WTC11 (cell line): Measurements from ENCODE around the gene YTHDF1.

ENCODE experiments used
- ESRRA ChIP-seq: sonication (generic); formaldehyde crosslinking; IDR thresholded peaks from 2 replicates; pipeline ENCODE4 v1.8.1; 2022; ENCODE audit warnings: mild to moderate bottlenecking, missing genetic modification reagents, borderline replicate concordance
- TF ChIP-seq, protein P1 (sequence below): fragments of 200-600 bp; IDR thresholded peaks from 2 replicates; pipeline ENCODE4 v1.8.0; 2022; ENCODE audit warnings: antibody characterized with exemption
- TF ChIP-seq, protein P2 (sequence below): fragments of 250-450 bp; sonication (Bioruptor Pico); IDR thresholded peaks from 2 replicates; pipeline ENCODE4 v1.9.0; 2021; ENCODE audit warnings: moderate library complexity, mild to moderate bottlenecking, inconsistent platforms, borderline replicate concordance

DNA sequence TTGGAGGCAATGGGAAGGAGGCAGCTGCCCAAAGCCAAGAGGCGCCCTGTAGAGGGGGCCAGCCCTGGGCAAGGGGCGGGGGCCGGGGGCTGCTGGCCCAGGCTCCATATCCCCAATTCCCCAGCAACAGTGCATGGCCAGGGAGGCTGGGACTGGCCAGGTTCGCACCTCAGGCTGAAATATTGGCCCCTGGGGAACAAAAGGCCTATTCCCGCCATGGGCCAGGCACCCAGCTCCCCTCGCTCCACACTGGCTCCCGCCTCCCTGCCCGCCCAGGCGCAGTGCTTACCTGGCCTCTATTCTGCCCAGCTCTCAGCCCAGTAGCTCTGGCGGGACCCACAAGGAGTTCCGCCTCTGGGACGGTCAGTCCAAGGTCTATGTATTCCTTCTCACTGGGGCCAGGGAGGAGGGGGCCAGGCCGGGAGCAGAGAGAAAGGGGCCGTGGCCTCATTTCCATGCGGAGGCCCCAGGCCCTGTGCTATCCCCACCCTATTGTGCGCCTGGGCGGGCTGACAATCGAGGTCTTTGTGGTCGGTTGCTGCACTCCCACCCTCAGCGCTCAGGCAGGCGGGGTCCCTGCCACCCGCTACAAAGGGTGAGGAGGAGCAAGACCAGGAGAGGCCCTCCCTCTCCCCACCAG lies 42.3 kb downstream of the YTHDF1 start:
- TF ChIP-seq, protein P1, sequence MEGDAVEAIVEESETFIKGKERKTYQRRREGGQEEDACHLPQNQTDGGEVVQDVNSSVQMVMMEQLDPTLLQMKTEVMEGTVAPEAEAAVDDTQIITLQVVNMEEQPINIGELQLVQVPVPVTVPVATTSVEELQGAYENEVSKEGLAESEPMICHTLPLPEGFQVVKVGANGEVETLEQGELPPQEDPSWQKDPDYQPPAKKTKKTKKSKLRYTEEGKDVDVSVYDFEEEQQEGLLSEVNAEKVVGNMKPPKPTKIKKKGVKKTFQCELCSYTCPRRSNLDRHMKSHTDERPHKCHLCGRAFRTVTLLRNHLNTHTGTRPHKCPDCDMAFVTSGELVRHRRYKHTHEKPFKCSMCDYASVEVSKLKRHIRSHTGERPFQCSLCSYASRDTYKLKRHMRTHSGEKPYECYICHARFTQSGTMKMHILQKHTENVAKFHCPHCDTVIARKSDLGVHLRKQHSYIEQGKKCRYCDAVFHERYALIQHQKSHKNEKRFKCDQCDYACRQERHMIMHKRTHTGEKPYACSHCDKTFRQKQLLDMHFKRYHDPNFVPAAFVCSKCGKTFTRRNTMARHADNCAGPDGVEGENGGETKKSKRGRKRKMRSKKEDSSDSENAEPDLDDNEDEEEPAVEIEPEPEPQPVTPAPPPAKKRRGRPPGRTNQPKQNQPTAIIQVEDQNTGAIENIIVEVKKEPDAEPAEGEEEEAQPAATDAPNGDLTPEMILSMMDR: no peak
- TF ChIP-seq, protein P2, sequence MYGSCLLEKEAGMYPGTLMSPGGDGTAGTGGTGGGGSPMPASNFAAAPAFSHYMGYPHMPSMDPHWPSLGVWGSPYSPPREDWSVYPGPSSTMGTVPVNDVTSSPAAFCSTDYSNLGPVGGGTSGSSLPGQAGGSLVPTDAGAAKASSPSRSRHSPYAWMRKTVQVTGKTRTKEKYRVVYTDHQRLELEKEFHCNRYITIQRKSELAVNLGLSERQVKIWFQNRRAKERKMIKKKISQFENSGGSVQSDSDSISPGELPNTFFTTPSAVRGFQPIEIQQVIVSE (CRISPR knock-in tag): no peak
- no peak for TF ChIP-seq ESRRA
